ENCODE results near the gene GH1.

Gene GH1

GRCh38 chr17:63937920-63938319 lies 19.3 kb upstream of the GH1 start:
- no peaks in the 10 kb centered on the region for H3K79me2 ChIP-seq
- H3K9ac ChIP-seq, result no peak overlapping the region
- no peaks in the 10 kb centered on the region for H3K36me3 ChIP-seq (ENCODE audit: control insufficient read depth, insufficient read depth, low read length)
- H3K4me3 ChIP-seq (ENCODE audit: low read depth, low read length), result no peak overlapping the region
- H3K27me3 ChIP-seq (ENCODE audit: control insufficient read depth, insufficient read depth, low read length), result no peaks in the 10 kb centered on the region
- no peak overlapping the region for H3K27ac ChIP-seq
- TF ChIP-seq, protein P1, sequence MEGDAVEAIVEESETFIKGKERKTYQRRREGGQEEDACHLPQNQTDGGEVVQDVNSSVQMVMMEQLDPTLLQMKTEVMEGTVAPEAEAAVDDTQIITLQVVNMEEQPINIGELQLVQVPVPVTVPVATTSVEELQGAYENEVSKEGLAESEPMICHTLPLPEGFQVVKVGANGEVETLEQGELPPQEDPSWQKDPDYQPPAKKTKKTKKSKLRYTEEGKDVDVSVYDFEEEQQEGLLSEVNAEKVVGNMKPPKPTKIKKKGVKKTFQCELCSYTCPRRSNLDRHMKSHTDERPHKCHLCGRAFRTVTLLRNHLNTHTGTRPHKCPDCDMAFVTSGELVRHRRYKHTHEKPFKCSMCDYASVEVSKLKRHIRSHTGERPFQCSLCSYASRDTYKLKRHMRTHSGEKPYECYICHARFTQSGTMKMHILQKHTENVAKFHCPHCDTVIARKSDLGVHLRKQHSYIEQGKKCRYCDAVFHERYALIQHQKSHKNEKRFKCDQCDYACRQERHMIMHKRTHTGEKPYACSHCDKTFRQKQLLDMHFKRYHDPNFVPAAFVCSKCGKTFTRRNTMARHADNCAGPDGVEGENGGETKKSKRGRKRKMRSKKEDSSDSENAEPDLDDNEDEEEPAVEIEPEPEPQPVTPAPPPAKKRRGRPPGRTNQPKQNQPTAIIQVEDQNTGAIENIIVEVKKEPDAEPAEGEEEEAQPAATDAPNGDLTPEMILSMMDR (IDR thresholded peaks at IDR 0.05), result no peak
- H3K4me1 ChIP-seq, result no peaks in the 10 kb centered on the region
- no peaks in the 10 kb centered on the region for H3K9me3 ChIP-seq (ENCODE audit: control insufficient read depth, low read length)
- no peak overlapping the region for H3K4me2 ChIP-seq (ENCODE audit: low read length)
- H2AFZ ChIP-seq, result no peak overlapping the region

GRCh38 chr17:63937319-63937718 lies 18.7 kb upstream of the GH1 start:
- H3K9me3 ChIP-seq (ENCODE audit: control insufficient read depth, low read length), result no peaks in the 10 kb centered on the region
- TF ChIP-seq, protein P1 (IDR thresholded peaks at IDR 0.05), result no peak
- no peaks in the 10 kb centered on the region for H3K27me3 ChIP-seq (ENCODE audit: control insufficient read depth, insufficient read depth, low read length)
- H3K9ac ChIP-seq, result no peak overlapping the region
- H3K27ac ChIP-seq, result no peak overlapping the region
- H3K4me2 ChIP-seq (ENCODE audit: low read length), result no peak overlapping the region
- no peaks in the 10 kb centered on the region for H3K4me1 ChIP-seq
- no peak overlapping the region for H2AFZ ChIP-seq
- no peak overlapping the region for H3K4me3 ChIP-seq (ENCODE audit: low read depth, low read length)
- H3K79me2 ChIP-seq, result no peaks in the 10 kb centered on the region
- H3K36me3 ChIP-seq (ENCODE audit: control insufficient read depth, insufficient read depth, low read length), result no peaks in the 10 kb centered on the region

DNA sequence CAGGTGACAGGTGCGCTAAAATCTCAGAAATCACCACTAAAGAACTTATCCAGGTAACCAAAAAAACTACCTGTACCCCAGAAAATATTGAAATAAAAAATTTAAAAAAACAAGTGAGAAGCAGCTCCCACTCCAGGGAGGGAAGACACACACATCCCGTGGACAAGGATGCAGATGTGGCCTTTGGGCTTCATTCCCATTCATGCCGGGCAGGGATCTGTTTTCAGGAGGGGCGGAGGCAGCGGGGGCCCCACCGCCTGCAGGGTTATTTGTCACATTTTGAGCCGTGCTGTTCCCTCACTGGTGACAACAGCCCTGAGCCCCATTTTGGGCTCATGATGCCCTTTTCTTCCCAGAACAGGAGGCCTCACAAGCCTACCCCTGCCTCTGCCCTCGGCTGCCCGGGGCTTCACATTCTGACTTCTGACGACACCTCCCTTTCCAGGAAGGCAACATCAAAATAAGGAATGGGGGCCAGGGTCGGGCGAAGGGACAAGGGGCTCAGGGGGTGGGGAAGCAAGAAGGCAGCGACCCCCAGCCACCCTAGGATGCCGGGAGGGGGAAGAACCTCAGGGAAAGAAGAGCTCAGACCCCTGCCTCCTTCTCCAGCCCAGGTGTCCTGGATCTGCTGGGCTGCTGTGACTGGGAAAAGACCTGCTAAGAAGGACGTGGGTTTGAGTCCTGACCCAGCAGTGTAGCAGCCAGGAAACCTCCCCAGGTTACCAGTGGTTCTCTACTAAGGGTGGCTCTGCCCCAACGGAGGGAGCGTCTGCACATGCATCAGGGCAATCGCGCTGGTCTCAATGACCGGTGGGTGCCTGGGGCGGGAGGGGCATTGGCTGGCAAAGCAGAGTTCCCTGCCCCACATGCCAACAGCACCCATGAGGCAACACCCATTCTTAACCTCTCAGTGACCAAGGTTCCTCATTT lies 15.8 kb upstream of the GH1 start:
- Histone ChIP-seq H3K27me3 (ENCODE audit: control insufficient read depth, insufficient read depth, low read length) (no peaks in the 10 kb centered on the region), H3K4me3 (ENCODE audit: low read depth, low read length) (no peak overlapping the region), H3K9me3 (ENCODE audit: control insufficient read depth, low read length) (no peaks in the 10 kb centered on the region), H3K9ac (no peak overlapping the region), H2AFZ (no peak overlapping the region), H3K4me1 (no peaks in the 10 kb centered on the region), H3K4me2 (ENCODE audit: low read length) (no peak overlapping the region), H3K79me2 (no peaks in the 10 kb centered on the region), H3K27ac (no peak overlapping the region), H3K36me3 (ENCODE audit: control insufficient read depth, insufficient read depth, low read length) (no peaks in the 10 kb centered on the region)
- TF ChIP-seq, protein P1 (IDR thresholded peaks at IDR 0.05), result no peak

GRCh38 chr17:63933598-63933997 lies 15.0 kb upstream of the GH1 start:
- no peaks in the 10 kb centered on the region for H3K36me3 ChIP-seq (ENCODE audit: control insufficient read depth, insufficient read depth, low read length)
- H3K4me3 ChIP-seq (ENCODE audit: low read depth, low read length), result no peak overlapping the region
- H3K27me3 ChIP-seq (ENCODE audit: control insufficient read depth, insufficient read depth, low read length), result no peaks in the 10 kb centered on the region
- H3K27ac ChIP-seq, result no peak overlapping the region
- H3K4me1 ChIP-seq, result no peaks in the 10 kb centered on the region
- H3K9ac ChIP-seq, result no peak overlapping the region
- H3K9me3 ChIP-seq (ENCODE audit: control insufficient read depth, low read length), result no peaks in the 10 kb centered on the region
- H3K4me2 ChIP-seq (ENCODE audit: low read length), result no peak overlapping the region
- no peaks in the 10 kb centered on the region for H3K79me2 ChIP-seq
- no peak overlapping the region for H2AFZ ChIP-seq
- TF ChIP-seq, protein P1 (IDR thresholded peaks at IDR 0.05), result no peak

DNA sequence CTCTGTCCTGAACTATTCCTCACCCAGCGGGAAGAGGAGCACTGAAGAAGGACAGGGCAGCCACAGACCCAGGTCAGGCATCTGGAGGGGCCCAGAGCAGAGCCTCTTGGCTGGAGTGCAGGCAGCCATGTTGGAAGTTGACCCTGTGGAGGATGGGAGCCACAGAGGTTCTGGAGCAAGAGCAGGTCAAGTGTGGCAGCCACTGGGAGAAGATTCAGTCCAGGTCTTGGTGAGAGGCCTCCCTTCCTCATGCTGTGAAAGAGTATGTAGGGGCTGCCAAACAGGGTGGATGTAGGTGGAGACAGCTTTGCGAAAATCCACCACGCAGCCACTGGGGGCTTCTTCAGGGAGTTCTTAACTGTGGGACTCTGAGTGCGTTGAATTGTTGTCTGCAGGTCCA lies 14.1 kb upstream of the GH1 start:
- Histone ChIP-seq H3K9ac (no peak overlapping the region), H3K79me2 (no peaks in the 10 kb centered on the region), H3K4me2 (ENCODE audit: low read length) (no peak overlapping the region), H3K4me3 (ENCODE audit: low read depth, low read length) (no peak overlapping the region), H3K9me3 (ENCODE audit: control insufficient read depth, low read length) (no peaks in the 10 kb centered on the region), H3K36me3 (ENCODE audit: control insufficient read depth, insufficient read depth, low read length) (no peaks in the 10 kb centered on the region), H3K27me3 (ENCODE audit: control insufficient read depth, insufficient read depth, low read length) (no peaks in the 10 kb centered on the region), H3K4me1 (no peaks in the 10 kb centered on the region), H2AFZ (no peak overlapping the region), H3K27ac (no peak overlapping the region)
- TF ChIP-seq, protein P1 (IDR thresholded peaks at IDR 0.05), result no peak
